HepG2 (cell line): Measurements from ENCODE around the gene CLIP2. TPM values are rescaled to one million over a fixed set of nuclear protein-coding genes. Genes with fewer than 3 reads are reported as not detected.
"Not testable (repeated sequence)": the region's sequence is repeated elsewhere in the genome, so short reads cannot be mapped to it uniquely, and the experiment has no call there.

Experiments used
- ATAC-seq: fragments of 200-7000 bp; cut with Tn5 transposase; 3 replicates; pipeline ENCODE4 v1.9.1; 2020; ENCODE audit warnings: mild to moderate bottlenecking, moderate library complexity
- BruUV-seq: library from RNA; stranded (reverse); fragments of 400-500 nt; replicated peaks from 2 replicates; lab custom pipeline; 2021; lab: Mats Ljungman, UMichigan
- CTCF ChIA-PET: fragments of 300-600 bp; formaldehyde crosslinking; extraction: SDS; loops from one replicate; lab custom pipeline; 2021; ENCODE audit warnings: low total read pairs, inconsistent platforms, low intra/inter-chr PET ratio; lab: Yijun Ruan, JAX
- POLR2A ChIA-PET: fragments of 350-600 bp; sonication (Branson Sonifier 250); formaldehyde crosslinking; loops from one replicate; lab custom pipeline; 2020; ENCODE audit warnings: antibody characterized with exemption, inconsistent platforms; lab: Yijun Ruan, JAX
- DNase-seq: peaks from one replicate; pipeline ENCODE4 v3.0.0-alpha.2; 2015; ENCODE audit warnings: low spot score
- FAIRE-seq: peaks from 3 replicates; lab custom pipeline; 2011; peaks lifted over from hg19 to GRCh38; lab: Jason Lieb, UNC
- H2AFZ ChIP-seq: one replicate; pipeline ENCODE4 v1.6.1; 2011; ENCODE audit warnings: low read length, inconsistent platforms
- H3K27ac ChIP-seq: fragments of 300-600 bp; 3 replicates; pipeline ENCODE4 v1.8.0; 2011; ENCODE audit warnings: mixed run types, mild to moderate bottlenecking, mixed read lengths, low read length, inconsistent platforms; ENCODE audit not compliant: insufficient read depth; ENCODE audit errors: extremely low read length
- H3K27me3 ChIP-seq, 2 experiments: fragments of 200-600 bp in 1 of 2; 2 replicates in 1 of 2; 3 replicates in 1 of 2; pipeline versions ENCODE4 v1.6.0 to v1.8.0; 2011; ENCODE audit warnings: low read length in 2 of 2, mild to moderate bottlenecking in 2 of 2, moderate library complexity in 2 of 2, inconsistent platforms in 1 of 2; ENCODE audit not compliant: insufficient read depth in 2 of 2, control insufficient read depth in 1 of 2
- H3K36me3 ChIP-seq, 2 experiments: fragments of 200-600 bp in 1 of 2; replicated peaks in 1 of 2; 2 replicates in 1 of 2; 3 replicates in 1 of 2; pipeline versions ENCODE4 v1.5.1 to v1.8.0; 2011; ENCODE audit warnings: low read length in 2 of 2, inconsistent platforms in 1 of 2; ENCODE audit not compliant: insufficient read depth in 2 of 2, control insufficient read depth in 1 of 2
- H3K4me1 ChIP-seq: 2 replicates; pipeline ENCODE4 v1.5.1; 2012; ENCODE audit warnings: low read length, inconsistent platforms; ENCODE audit not compliant: insufficient read depth
- H3K4me2 ChIP-seq: 2 replicates; pipeline ENCODE4 v1.6.0; 2011; ENCODE audit warnings: low read depth, low read length, inconsistent platforms
- H3K4me3 ChIP-seq, 3 experiments: fragments of 200-600 bp in 1 of 3; sonication (generic), shearing (Covaris generic) in 1 of 3; replicated peaks in 1 of 3; 2 replicates each; pipeline ENCODE4 v1.5.1; 2011 to 2016; ENCODE audit warnings: low read length in 3 of 3, inconsistent platforms in 2 of 3, low read depth in 2 of 3, mild to moderate bottlenecking in 2 of 3, control low read depth in 1 of 3, mixed read lengths in 1 of 3; ENCODE audit not compliant: insufficient read depth in 1 of 3
- H3K79me2 ChIP-seq: one replicate; pipeline ENCODE4 v1.6.1; 2011; ENCODE audit warnings: low read length, inconsistent platforms; ENCODE audit not compliant: insufficient read depth
- H3K9ac ChIP-seq: 2 replicates; pipeline ENCODE4 v1.6.0; 2011; ENCODE audit warnings: mild to moderate bottlenecking, low read depth, low read length, inconsistent platforms; ENCODE audit not compliant: insufficient read depth
- H3K9me3 ChIP-seq: 2 replicates; pipeline ENCODE4 v1.5.1; 2012; ENCODE audit warnings: mild to moderate bottlenecking, low read length
- H4K20me1 ChIP-seq: 2 replicates; pipeline ENCODE4 v1.6.0; 2011; ENCODE audit warnings: inconsistent platforms, mild to moderate bottlenecking, low read length, moderate library complexity; ENCODE audit not compliant: insufficient read depth
- CCAR2 ChIP-seq: fragments of 200-400 bp; formaldehyde crosslinking; optimal IDR thresholded peaks from 2 replicates; pipeline ENCODE3; 2018; ENCODE audit warnings: low read depth, mild to moderate bottlenecking, low read length, moderate library complexity
- DDIT3 ChIP-seq: sonication (generic); formaldehyde crosslinking; IDR thresholded peaks from 2 replicates; pipeline ENCODE4 v1.4.0; 2020; ENCODE audit warnings: mild to moderate bottlenecking, missing genetic modification reagents
- HHEX ChIP-seq: IDR thresholded peaks from 2 replicates; pipeline ENCODE4 v1.6.1; 2016; ENCODE audit warnings: control low read depth
- MATR3 ChIP-seq: sonication (generic); formaldehyde crosslinking; IDR thresholded peaks from 2 replicates; pipeline ENCODE4 v1.4.0; 2020; ENCODE audit warnings: missing genetic modification reagents
- PHB2 ChIP-seq: fragments of 450-650 bp; IDR thresholded peaks from 2 replicates; pipeline ENCODE4 v1.6.1; 2018; ENCODE audit not compliant: partially characterized antibody
- POLR2A ChIP-seq, 2 experiments: IDR thresholded peaks; 2 replicates each; pipeline ENCODE4 v1.6.1; 2011; ENCODE audit warnings: low read depth in 2 of 2, low read length in 2 of 2, mild to moderate bottlenecking in 1 of 2, moderate library complexity in 1 of 2; ENCODE audit not compliant: insufficient read depth in 1 of 2
- THAP8 ChIP-seq: sonication (generic); formaldehyde crosslinking; IDR thresholded peaks from 2 replicates; pipeline ENCODE4 v1.5.1; 2020; ENCODE audit warnings: missing genetic modification reagents, mild to moderate bottlenecking, borderline replicate concordance
- ZNF30 ChIP-seq: sonication (generic); formaldehyde crosslinking; IDR thresholded peaks from 2 replicates; pipeline ENCODE4 v1.5.0; 2020; ENCODE audit warnings: mild to moderate bottlenecking, missing genetic modification reagents
- ZNF496 ChIP-seq: sonication (generic); formaldehyde crosslinking; IDR thresholded peaks from 2 replicates; pipeline ENCODE4 v1.8.1; 2023; ENCODE audit warnings: mild to moderate bottlenecking, moderate library complexity, missing genetic modification reagents; ENCODE audit not compliant: insufficient replicate concordance
- ZNF552 ChIP-seq: sonication (generic); formaldehyde crosslinking; IDR thresholded peaks from 2 replicates; pipeline ENCODE4 v1.9.0; 2022; ENCODE audit warnings: missing genetic modification reagents, mild to moderate bottlenecking, borderline replicate concordance
- ZNF674 ChIP-seq: sonication (generic); formaldehyde crosslinking; IDR thresholded peaks from 2 replicates; pipeline ENCODE4 v1.5.0; 2020; ENCODE audit warnings: low read depth, mild to moderate bottlenecking, missing genetic modification reagents
- WGBS: methylation state at CpG from one replicate; pipeline ENCODE4 v1.1.6; 2017; ENCODE audit warnings: low lambda C conversion rate; 5-methylcytosine and 5-hydroxymethylcytosine counted together
- in situ Hi-C: cut with HindIII; loops from 2 replicates; pipeline ENCODE4 v1.10.0; 2017; ENCODE audit warnings: low pct_unique_long_range_greater_than_20kb; ENCODE audit not compliant: extremely low pct_ligation_motif_present
- intact Hi-C: fragments of 100-400 bp; cut with micrococcal nuclease; formaldehyde crosslinking; loops from one replicate; pipeline ENCODE4 v1.10.0; 2022; ENCODE audit not compliant: unreplicated experiment
- polyA plus RNA-seq, 8 experiments: library from polyadenylated mRNA; depleted of rRNA in 3 of 8; stranded (reverse) in 7 of 8; unstranded in 1 of 8; fragments of >200 nt; fragmentation: Illumina TruSeq in 4 of 8; extraction: Trizol in 4 of 8; gene quantifications; 2 replicates each; pipeline versions ENCODE4 v1.2.1 to v1.2.3, GENCODE V29; 2011 to 2016; ENCODE audit warnings: low read depth in 4 of 8, missing spikeins in 1 of 8, mixed read lengths in 1 of 8; ENCODE audit not compliant: insufficient read depth in 1 of 8
- total RNA-seq, 5 experiments: library from RNA; depleted of rRNA; stranded (reverse); fragments of >200 nt; fragmentation: Illumina TruSeq; extraction: Trizol; gene quantifications; 2 replicates each; pipeline ENCODE4 v1.2.3, GENCODE V29; 2016; ENCODE audit warnings: low read depth in 1 of 5
- TF ChIP-seq, protein P1 (sequence below): sonication (generic); formaldehyde crosslinking; IDR thresholded peaks from 2 replicates; pipeline ENCODE4 v1.5.0; 2020; ENCODE audit warnings: mild to moderate bottlenecking, missing genetic modification reagents

CLIP2 gene
- total and polyA plus RNA-seq, 2 of the 13 experiments (the other 11 are each of a cell fraction or from before 2014, with no cell fraction given), result 6.5 to 17.4 TPM

GRCh38 chr7:74429153-74429747 is 140.0 kb downstream of the CLIP2 start:
- Histone ChIP-seq H3K9ac (no peak overlapping the region), H3K4me3 (no peak overlapping the region), H3K9me3 (no peaks in the 10 kb centered on the region), H3K79me2 (no peaks in the 10 kb centered on the region), H4K20me1 (no peaks in the 10 kb centered on the region), H3K36me3 (no peaks in the 10 kb centered on the region), H3K4me2 (no peak overlapping the region), H2AFZ (no peak overlapping the region), H3K27ac (no peak overlapping the region), H3K27me3 (peaks cover 1 to 15% of the 10 kb centered on the region in 2 experiments; a peak in 3 of 5 replicates), H3K4me1 (peaks cover 20% of the 10 kb centered on the region)
- 10% methylated on average over 6 of the region's 17 CpGs for WGBS
- FAIRE-seq, result no peak
- CTCF ChIA-PET, result no interaction called here
- no peak for DNase-seq
- POLR2A ChIA-PET, result no interaction called here
- intact Hi-C loops (no loop called here), in situ Hi-C loops (no loop called here)
- BruUV-seq, result no TSS peak
- no peak for TF ChIP-seq POLR2A (IDR thresholded peaks at IDR 0.05; ENCODE audit: insufficient read depth in 1 of 2, low read depth in 2 of 2, low read length in 2 of 2)
- TF ChIP-seq ZNF30 (CRISPR knock-in tag), result no peak
- TF ChIP-seq ZNF552, result no peak
- no peak for TF ChIP-seq PHB2
- TF ChIP-seq ZNF496, result no peak
- TF ChIP-seq THAP8 (CRISPR knock-in tag), result no peak
- no peak for TF ChIP-seq ZNF674
- no peak for TF ChIP-seq MATR3 (CRISPR knock-in tag)
- TF ChIP-seq HHEX, result no peak
- no peak for TF ChIP-seq DDIT3 (CRISPR knock-in tag)
- TF ChIP-seq, protein P1, sequence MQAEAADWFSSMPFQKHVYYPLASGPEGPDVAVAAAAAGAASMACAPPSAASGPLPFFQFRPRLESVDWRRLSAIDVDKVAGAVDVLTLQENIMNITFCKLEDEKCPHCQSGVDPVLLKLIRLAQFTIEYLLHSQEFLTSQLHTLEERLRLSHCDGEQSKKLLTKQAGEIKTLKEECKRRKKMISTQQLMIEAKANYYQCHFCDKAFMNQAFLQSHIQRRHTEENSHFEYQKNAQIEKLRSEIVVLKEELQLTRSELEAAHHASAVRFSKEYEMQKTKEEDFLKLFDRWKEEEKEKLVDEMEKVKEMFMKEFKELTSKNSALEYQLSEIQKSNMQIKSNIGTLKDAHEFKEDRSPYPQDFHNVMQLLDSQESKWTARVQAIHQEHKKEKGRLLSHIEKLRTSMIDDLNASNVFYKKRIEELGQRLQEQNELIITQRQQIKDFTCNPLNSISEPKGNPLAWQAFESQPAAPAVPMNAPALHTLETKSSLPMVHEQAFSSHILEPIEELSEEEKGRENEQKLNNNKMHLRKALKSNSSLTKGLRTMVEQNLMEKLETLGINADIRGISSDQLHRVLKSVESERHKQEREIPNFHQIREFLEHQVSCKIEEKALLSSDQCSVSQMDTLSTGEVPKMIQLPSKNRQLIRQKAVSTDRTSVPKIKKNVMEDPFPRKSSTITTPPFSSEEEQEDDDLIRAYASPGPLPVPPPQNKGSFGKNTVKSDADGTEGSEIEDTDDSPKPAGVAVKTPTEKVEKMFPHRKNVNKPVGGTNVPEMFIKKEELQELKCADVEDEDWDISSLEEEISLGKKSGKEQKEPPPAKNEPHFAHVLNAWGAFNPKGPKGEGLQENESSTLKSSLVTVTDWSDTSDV (CRISPR knock-in tag), result no peak
- no peak for TF ChIP-seq CCAR2
- ATAC-seq, result no peak

- H2AFZ ChIP-seq, DNase-seq, in situ Hi-C loops, H3K27ac ChIP-seq, H3K9ac ChIP-seq, FAIRE-seq, CTCF ChIA-PET, POLR2A ChIA-PET, H3K9me3 ChIP-seq, intact Hi-C loops, H3K4me3 ChIP-seq, H3K79me2 ChIP-seq, ATAC-seq, H4K20me1 ChIP-seq, BruUV-seq, H3K36me3 ChIP-seq: not testable (repeated sequence)
- peak overlapping the region; percentile 29; the same call in 1 of the 2 replicates for H3K4me2 ChIP-seq
- peaks cover 32% of the 10 kb centered on the region for H3K4me1 ChIP-seq
- peaks cover 0 to 15% of the 10 kb centered on the region in 2 experiments; a peak in 2 of 5 replicates for H3K27me3 ChIP-seq
- WGBS, result 22% methylated on average over 8 of the region's 9 CpGs
Observed at GRCh38 chr7:74430409-74430808, 141.2 kb downstream of the CLIP2 start.
